Vagina (tissue), 2 donors: ENCODE results near the gene ALPK1.

ENCODE experiments used
- POLR2AphosphoS5 ChIP-seq, 2 donors: sonication (generic); formaldehyde crosslinking; IDR thresholded peaks; one replicate each; pipeline ENCODE4 v1.9.0; 2017; ENCODE audit warnings: antibody characterized with exemption in 2 of 2, mild to moderate bottlenecking in 2 of 2, low read depth in 1 of 2; ENCODE audit not compliant: insufficient read depth in 1 of 2
- TF ChIP-seq, protein P1 (sequence below), 3 experiments: fragments of 450-650 bp in 2 of 3; fragments of 200-600 bp in 1 of 3; sonication (generic) in 1 of 3; IDR thresholded peaks; one replicate each; pipeline ENCODE4 v1.5.1; 2017 to 2019; ENCODE audit warnings: antibody characterized with exemption in 3 of 3, mild to moderate bottlenecking in 2 of 3, moderate library complexity in 2 of 3

DNA sequence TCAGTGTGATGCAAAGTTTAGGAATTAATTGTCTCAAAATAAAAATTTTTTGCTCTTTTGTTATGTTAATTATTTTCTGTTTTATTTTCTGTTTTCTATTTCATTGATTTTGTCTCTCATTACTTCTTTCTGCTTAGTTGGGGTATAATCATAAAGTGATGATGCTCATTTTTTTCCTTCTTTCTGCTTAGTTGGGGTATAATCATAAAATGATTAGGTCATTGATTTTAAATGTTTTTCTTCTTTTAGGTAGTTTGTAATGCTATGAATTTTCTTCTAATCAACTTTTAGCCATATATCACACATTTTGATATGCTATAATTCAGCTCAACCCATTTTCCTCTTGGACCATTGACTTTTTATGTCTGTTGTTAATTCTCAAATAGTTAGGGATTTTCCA, 175.1 kb downstream of the ALPK1 start:
- no peak for TF ChIP-seq POLR2AphosphoS5 (IDR thresholded peaks at IDR 0.05; ENCODE audit: insufficient read depth in 1 of 2, low read depth in 1 of 2)
- TF ChIP-seq, protein P1, sequence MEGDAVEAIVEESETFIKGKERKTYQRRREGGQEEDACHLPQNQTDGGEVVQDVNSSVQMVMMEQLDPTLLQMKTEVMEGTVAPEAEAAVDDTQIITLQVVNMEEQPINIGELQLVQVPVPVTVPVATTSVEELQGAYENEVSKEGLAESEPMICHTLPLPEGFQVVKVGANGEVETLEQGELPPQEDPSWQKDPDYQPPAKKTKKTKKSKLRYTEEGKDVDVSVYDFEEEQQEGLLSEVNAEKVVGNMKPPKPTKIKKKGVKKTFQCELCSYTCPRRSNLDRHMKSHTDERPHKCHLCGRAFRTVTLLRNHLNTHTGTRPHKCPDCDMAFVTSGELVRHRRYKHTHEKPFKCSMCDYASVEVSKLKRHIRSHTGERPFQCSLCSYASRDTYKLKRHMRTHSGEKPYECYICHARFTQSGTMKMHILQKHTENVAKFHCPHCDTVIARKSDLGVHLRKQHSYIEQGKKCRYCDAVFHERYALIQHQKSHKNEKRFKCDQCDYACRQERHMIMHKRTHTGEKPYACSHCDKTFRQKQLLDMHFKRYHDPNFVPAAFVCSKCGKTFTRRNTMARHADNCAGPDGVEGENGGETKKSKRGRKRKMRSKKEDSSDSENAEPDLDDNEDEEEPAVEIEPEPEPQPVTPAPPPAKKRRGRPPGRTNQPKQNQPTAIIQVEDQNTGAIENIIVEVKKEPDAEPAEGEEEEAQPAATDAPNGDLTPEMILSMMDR (IDR thresholded peaks at IDR 0.05) = no peak
